NCI-H128 (cell line): ENCODE measurements around the gene SURF2.
A peak's percentile ranks its signal among the peaks of the same experiment; 100 is the strongest.

Experiments
- DNase-seq: peaks from one replicate; lab custom pipeline; 2025; ENCODE audit not compliant: unreplicated experiment; lab: John Stamatoyannopoulos, UW

Gene SURF2

DNA sequence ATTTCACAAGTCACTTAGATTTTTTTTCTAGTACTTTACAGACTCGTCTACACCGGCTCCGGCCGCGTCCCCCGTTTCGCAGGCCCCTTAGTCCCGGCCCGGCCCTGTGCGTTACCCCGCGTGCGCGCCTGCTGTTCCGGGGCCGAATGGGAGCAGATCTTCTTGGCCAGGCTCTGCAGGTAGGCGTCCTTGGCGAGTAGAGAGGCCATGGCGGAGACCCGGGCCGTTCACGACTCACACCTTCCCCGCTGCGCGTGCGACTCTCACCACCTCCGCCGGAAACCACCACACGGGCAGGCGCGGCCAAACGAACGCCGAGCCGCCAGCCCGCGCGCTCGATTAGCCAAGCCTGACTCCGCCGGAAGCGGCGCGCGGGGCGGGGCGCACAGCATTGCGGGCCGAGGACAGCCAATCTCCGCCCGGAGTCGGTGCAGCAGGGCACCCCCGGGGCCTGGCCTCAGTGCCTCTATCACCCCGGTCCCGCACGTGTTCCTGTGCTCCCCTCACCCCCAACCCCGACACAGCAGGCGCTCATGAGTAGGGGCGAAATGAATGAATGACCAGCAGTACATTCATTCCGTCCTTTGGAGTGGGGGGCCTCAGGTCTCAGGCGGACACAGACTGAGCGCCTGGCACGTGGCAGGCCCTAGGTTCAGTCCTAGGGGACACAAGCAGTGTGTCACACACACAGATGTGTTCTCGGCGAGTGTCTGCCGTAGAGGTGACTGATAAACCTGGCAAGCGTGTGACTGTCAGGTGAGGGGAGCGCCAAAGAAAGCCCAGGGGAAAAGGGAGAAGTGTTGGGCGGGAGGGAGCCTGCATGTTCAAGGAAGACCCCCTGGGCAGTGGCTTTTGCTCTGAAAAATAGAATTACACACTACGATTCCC, 20.2 kb upstream of the SURF2 start, which contains the start of gene SURF6:
Gene SURF6 (minus strand): TSS at position 265 of the 888 bp plus-strand sequence. CDS start 56 bp downstream, at position 209.
- peak; percentile 83 for DNase-seq

DNA sequence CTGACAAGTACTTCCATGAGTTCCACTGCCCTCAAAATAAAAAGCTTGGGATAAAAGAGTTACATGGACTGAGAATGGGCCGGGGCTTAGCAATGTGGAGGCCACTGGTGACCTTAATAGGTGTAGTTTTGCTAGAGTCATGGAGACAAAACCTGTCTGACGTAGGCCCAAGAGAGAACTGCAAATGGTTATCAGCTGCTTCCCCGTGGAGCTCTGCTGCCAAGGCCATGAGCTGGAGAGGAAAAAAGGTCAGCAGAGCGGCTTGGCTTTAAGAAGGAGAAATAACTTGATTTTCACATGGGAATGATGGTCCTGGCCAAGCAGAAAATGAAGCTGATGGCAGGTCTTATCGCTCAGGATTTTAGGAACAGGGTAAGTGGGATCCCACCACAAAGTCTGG, 16.7 kb upstream of the SURF2 start:
- DNase-seq = no peak

DNA sequence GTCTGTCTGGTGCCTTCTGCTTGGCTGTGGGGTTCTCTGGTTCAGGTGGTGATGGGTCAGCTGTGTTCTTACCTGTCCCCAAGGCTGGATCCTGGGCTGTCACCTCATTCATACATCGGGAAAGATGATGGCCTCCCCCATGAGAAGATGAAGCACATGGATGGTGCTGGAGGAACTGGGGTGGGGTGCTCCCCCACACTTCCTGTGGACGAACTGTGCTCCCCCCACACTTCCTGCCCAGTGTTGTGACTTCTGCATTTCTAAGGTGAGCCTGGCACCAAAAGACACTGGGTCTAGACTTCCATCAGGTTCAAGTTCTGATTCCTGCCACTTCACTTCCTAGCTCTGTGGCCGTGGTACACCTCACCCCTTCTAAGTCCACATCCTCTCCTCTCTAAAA, 16.1 kb upstream of the SURF2 start:
- DNase-seq = no peak

DNA sequence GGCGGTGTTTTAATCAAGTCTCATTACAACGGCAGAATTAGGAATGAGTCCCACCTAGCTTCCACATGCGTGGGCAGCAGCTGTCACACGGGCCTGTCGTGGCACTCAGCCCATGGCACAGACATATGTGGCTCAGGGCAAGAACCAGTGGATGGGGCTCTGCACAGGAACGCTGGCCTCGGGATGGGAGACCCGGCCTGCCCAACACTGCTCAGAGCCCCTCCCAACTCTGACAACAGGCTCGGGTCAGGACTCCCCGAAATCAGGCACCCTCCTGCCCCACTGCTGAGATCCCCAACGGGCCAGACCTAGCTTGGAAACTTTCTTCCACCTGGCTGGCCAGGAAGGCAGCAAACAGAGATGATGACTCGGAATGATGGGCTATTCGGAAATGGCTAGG, 15.4 kb upstream of the SURF2 start:
- DNase-seq = no peak

DNA sequence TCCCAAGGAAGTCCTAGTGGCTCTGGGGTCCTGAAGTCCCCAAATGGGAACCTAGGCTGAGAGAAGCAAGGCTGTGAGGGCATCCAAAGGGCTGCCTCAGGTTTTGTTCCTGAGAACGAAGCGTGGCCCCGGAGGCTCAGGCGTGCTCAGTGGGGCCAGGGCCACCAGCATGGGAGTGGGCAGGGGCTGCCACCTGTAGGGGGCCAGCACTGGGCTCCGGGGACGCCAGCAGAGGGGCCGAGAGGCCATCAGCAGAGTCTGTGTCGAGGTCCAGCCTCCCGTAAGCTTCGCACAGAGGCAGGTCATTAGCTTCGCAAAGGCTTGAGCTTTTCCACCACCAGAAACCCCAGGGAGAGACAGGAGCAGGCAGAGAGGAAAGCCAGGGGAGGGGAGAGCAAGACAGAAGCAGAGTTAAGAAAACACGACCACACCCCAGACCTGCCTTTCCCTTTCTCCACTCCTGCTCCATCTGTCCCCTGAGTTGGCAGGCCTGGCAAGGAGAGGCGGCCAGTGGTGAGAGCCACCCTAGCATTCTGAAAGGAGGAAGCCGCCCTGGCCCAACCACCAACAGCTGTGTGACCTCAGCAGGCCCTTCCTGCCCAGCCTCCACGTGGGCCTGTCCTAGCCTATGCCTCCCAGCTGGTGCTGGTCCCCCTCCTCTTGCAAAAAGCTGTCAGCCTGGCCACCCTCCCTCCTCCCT, 14.8 kb upstream of the SURF2 start:
- no peak for DNase-seq

DNA sequence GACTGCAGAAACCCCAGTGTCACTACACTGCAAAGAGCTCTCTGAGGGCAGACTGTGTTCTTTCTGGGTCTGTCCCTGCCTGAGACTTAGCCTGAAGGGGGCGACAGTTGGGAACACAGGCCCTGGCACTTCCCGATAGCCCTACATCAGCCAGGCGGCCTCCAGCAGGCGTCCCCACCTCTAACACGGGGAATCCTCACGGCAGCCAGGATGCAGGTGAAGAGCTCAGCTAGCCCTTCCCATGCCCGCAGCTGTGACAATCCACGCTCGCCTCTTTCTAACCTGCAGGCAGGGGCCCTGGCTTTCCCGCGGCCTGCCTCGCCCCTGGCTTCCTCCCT, 14.3 kb upstream of the SURF2 start:
- no peak for DNase-seq

DNA sequence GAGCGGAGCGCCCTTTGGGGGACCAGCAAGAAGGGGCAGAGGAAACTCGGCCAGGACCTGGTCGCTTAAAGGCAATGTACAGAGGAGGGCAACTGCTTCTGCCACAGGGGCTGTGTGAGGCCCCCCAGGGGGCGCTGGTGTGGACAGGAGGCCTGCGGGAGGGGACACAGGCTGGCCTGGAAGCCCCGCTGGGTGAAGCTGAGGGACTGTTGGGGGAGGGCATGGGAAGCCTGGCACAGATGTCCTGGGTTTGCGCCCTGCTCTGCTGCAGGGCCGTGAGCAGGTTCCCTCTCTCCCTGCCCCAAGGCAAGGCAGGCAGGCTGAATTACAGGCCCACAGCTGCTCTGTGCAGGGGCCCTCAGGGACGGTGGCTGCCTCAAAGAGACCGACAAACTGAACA, 13.8 kb upstream of the SURF2 start:
- no peak for DNase-seq

DNA sequence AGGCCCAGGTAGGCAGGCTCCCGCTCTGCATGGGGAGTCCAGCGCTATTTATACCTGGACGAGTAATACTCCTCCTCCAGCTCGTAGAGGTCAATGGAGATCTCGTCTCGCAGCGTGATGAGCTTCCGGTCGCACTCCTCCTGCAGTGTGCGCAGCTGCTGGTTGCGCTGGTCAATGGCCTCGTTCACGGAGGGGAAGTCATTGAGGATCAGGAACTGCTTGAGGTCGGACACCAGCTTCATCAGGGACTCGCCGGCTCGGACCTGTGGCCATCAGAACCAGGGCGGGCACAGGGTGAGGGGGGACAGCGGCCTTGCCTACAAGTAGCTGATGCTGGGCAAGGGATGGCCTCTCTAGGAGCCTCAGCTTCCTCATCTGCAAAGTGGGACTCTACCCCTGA, 12.3 kb upstream of the SURF2 start:
- DNase-seq = no peak

DNA sequence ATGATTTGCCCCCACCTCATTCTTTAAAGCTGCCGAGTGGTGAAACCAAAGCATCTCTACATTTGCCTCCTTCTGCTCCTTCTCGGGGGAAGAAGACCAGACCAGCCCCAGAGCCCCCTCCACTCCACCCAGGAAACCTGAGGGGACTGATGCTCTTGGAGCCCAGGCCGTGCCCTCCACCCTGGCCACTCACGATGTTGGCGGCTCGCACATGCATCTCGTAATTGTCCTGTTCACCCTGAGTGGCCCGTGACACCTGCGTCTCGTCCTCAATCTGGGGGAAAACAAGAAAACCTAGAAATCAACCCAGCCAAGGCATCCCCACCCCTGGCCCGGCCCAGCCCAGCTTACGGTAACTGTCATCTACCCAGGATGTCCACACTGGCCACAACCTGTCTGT, 11.4 kb upstream of the SURF2 start:
- DNase-seq = no peak

DNA sequence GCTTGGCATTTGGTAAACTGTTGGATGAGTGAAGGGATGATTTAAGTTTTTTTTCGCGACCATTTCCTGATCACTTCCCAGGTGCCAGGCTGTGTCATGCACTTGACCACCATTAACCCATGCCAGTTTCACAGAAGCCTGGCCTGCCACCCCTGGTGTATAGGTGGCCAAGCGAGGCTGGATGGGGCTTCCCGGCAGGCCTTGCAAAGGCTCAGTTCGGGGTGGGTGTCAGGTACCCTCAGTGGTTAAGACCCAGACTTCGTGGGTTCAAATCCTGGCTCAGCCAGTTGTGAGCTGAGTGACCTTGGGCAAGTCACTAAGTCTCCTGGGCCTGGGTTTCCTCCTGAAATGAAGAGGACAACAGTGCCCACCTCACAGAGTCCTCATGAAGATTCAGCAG, 10.8 kb upstream of the SURF2 start:
- DNase-seq = no peak

DNA sequence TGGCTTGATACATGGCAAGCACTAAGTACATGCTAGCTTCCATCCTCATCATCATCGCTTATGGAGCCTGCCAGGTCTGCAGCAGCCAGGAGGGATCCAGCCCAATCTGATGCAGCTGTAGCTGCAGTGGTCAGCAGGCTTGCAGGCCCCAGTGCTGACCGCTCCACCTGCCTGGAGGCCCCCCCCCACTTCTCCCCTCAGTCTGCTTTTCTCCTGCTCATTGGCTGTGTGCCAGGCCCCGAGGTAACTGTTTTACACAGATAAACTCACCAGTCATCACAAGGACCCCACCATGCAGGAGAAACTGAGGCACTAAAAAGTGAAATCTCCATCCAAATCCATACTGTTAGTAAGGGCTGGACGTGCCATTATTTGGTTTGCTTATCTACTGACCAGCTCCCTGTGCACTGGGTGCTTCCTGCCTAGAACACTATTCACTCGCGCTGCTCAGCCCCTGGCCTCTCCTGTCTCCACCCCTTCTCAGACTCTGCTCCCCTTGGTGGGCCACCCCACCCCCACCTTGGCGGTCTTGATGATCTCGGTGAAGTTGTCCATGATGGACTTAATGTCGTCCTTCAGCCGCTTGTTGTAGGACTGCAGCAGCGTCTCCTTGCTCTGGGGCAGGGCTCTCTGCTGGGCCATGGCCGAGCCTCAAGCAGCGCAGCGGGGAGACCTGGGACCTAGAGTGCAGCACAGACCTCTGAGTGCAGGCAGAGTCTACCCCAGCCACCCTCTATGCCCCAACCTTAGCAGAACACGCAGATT, 10.1 kb upstream of the SURF2 start:
- no peak for DNase-seq

DNA sequence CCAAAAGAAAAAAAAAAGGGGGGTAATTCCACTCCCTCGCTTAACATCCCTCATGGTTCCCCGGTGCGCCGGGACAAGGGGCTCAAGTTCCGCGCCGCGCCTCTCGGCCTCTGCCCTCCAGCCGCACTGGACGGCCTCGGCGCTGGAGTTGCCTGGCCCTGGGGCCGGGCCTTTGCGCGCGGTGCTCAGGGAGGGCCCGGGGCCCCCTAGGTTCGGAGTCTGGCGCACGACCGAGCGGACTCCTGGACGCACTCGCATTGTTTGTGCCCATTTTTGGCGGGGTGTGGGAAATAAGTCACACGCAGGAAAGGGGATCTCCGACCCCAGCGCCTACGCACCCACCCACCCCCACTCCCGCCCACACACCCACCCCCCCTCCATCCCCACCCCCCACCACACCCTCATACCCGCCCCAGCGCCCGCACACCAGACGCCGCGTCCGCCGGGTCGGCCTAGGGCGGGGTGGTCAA, 8.8 kb upstream of the SURF2 start:
- DNase-seq = no peak

DNA sequence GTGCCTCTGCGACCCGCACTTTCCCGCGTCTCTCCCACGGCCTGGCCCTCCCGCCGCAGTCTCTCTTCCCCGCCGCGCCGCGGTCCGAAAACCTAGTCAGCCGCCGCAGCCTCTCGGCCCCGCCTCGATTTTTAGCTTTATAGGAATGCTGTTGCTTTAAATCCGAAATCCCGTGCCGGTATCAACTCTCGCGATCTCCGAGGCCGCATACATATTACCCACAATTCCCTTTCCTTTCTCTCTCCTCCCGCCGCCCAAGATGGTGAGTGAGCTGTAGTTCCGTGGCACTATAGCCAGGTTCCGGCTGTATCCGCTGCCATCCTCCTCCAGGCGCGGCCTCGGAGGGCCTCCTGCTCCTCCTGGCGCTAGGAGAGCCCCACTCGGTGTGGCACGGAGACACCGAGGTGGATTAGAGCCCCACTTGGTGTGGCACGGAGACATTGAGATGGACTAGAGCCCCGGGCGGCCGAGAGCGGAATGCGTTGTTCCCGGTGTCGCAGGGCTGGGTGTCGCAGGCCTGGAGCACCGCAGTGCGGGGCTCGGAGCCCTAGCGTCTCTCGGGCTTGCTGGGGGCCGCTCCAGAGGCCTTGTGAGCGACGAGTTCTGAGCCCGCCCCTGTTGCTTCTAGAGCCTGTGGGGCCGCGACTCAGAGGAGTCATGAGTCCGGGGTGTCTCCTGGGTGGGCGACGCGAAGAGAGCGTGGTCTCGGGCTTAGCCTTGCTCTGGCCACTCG, 8.2 kb upstream of the SURF2 start, which contains the start of the genes MED22 and RPL7A:
Gene MED22 (minus strand): TSS at position 147 of the 733 bp plus-strand sequence. CDS start 1,469 bp downstream, outside the sequence.
Gene RPL7A (plus strand): TSS at position 234 of the 733 bp plus-strand sequence. CDS start 26 bp downstream, at position 260.
- peak; percentile 92 for DNase-seq

DNA sequence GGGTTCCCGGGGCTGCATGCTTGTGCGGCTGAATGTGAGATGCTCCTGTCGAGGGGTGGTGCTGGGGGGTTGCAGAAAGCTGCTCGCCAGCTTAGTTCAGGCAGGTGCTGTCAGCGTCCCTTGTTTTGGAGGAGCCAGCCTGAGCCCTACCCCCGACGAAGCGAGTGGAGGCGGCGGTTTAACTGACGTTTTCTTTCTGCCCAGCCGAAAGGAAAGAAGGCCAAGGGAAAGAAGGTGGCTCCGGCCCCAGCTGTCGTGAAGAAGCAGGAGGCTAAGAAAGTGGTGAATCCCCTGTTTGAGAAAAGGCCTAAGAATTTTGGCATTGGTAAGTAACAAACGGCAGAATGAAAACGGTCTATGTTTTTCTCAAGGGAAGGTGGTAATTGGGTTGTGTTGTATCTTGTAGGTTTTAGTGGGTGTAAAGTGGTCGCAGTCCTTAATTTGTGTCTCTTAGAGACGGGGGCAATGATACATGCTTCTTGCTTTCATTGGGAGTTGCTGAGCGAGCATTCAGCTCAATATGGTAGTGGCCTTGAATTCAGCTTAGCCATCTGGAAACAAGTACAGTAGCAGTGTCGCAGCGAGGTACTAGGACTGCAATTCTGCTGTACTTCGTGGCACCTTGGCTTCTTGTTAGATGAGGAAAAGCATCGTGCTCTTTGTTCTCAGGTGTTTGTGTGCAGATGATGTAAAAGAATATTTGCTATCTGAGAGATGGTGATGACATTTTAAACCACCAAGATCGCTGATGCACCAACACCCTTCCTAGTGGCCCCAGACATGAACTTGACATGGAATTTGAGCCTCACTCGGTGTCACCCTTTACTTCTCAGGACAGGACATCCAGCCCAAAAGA, 7.4 kb upstream of the SURF2 start:
- DNase-seq = no peak

DNA sequence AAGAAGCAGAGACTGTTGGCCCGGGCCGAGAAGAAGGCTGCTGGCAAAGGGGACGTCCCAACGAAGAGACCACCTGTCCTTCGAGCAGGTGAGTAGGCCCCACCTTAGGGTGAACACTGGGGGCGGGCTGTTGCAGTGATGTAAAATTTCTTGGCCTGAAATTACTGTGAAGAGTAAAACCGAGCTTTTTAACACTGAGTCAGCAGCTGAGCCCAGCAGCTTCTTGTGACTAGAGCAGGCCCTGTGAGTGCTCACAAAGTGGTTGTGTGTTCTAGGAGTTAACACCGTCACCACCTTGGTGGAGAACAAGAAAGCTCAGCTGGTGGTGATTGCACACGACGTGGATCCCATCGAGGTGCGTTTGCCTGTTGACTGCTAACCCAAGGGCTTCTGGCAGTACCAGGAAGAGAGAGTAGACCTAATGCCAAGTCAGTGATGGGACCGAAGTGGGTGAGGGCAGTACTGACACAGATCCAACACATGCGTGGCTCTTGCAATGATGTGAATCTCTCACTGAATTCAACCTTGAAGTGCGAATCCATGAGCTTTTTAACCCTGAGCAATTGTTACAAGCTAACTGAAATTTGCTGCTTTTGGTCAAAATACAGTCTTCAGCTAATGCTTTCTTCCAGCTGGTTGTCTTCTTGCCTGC, 6.3 kb upstream of the SURF2 start:
- DNase-seq = no peak

DNA sequence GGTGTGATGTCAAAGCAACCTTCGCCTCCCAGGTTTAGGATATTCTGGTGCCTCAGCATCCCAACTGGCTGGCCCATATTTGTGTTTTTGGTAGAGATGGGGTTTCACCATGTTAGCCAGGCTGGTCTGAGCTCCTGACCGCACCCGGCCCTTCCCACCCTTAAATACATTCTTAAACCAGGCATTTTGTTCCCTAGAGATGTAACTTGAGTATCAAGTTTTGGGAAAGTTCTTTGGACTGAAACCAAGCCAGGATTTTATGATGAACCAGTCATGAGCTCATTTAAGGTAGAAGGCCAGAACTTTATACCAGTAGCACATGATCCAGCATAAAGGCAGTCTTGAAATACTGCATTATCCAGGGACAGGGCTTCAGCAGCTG, 4.8 kb upstream of the SURF2 start:
- DNase-seq = no peak

DNA sequence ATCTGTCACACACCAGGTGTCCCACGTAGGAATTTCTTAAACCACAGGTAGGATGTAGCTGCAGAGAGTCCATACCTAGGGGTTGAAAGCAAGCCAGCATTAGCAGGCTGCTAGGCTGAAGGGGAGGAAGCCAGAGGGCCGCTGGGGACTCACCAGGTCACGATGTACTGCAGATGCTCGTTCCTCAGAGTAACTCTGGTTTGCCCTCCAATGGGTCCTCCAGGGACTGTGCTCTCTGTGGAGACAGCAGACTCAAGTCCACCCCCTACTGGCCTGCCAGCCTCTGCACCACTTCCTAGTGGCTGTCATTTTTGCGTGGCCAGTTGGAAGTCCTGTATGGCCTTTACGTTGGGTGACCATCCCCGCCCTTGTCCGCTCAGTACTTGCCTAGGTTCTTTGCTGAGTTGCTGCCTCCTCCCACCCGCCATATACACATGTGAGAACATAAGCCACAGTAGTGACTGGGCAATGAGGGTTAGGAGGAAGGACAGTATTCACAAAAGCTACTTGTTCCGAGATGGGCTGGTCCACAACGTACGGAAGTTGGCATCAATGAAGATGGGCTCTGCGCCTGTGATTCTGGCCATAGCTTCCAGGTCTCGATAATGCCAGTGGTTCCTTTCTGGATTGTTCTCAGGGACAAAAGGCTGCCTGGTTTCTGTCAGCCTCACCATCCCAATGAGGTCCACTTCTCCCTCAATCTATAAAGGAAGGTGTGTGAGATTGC, 4.3 kb upstream of the SURF2 start:
- no peak for DNase-seq

DNA sequence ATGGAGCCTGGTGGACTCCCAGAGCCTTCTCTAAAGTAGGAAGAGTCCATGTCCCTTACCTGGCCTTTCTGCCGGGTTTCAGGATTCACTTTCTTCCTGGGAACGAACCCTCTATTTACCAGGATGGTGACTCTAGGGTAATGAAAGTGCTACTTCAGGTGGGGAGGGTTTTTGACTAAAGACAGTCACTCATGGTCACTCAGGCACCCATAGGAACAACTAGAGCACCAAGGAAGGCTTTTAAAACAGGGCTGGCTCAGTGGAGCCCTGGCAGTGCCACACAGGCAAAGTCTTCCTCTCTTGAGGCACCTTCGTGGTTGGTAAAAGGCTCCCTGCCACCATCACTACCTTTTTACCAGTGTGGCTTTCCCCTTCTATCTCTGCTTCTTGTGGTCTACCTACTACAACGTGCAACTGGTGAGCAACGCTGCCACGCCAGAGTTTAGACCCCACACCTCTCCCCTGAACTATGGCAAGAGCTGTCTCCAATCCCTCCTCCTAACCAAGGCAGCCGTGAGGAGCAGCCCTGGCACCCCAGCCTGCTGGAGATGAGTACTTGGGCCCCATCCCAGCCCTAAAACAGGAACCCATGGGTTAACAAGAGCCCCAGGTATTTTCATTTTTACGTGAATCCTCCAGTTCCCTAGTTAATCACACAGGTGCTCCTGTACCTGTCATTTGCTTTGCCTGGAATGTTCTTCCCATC, 3.6 kb upstream of the SURF2 start:
- no peak for DNase-seq
